MM.1S (cell line): ENCODE measurements around the gene TSPEAR.
A peak's percentile ranks its signal among the peaks of the same experiment; 100 is the strongest.

Experiments
- EZH2 ChIP-seq: fragments of 300-600 bp; sonication (generic); optimal IDR thresholded peaks from 2 replicates; pipeline ENCODE3; 2017; ENCODE audit warnings: low read depth, mild to moderate bottlenecking, antibody characterized with exemption, low read length, mixed read lengths
- TF ChIP-seq, protein P1 (sequence below): fragments of 300-600 bp; sonication (generic); IDR thresholded peaks from 2 replicates; pipeline ENCODE4 v1.5.1; 2016; ENCODE audit warnings: antibody characterized with exemption, low read length, mixed read lengths

DNA sequence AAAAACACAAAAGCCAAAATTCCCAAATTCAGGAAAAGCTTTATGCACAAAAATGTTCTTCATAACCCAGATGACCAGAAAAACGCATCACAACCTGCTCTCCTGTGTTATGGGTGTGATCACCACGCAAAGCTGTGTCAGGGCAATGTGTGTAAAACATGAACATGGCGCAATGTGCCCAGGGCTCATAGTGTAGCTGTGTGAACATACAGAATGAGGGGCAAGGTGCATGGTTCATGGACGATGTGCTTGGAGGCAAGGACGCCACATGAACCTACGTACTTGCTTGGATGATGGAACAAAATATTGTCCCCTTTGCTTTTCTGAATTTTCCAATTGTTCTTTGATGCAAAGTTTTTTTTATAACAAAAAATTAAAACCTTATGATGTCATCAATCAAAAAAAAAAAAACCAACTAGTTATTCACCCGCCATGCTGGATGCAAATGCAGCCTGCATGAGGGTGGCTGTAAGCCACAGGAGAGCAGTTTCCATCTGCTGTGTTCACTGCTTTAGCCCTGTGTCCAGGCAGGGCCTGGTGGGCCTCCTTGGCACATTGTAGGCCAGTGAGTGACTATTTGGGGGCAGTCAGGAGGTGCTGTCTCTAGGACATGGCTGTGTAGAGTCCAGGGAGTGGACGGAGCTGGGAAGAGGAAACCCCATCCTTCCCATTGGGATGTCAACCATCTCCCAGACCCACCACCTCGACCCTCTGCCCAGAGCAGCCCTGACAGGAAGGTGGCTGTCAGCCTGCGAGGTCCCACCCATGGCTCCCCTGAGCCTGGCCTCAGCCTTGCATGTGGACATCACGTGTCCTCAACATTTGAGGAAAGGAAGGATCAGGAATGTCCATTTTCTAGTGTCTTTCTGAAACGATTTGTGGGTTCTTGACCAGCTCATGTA, 185.0 kb downstream of the TSPEAR start:
- TF ChIP-seq, protein P1, sequence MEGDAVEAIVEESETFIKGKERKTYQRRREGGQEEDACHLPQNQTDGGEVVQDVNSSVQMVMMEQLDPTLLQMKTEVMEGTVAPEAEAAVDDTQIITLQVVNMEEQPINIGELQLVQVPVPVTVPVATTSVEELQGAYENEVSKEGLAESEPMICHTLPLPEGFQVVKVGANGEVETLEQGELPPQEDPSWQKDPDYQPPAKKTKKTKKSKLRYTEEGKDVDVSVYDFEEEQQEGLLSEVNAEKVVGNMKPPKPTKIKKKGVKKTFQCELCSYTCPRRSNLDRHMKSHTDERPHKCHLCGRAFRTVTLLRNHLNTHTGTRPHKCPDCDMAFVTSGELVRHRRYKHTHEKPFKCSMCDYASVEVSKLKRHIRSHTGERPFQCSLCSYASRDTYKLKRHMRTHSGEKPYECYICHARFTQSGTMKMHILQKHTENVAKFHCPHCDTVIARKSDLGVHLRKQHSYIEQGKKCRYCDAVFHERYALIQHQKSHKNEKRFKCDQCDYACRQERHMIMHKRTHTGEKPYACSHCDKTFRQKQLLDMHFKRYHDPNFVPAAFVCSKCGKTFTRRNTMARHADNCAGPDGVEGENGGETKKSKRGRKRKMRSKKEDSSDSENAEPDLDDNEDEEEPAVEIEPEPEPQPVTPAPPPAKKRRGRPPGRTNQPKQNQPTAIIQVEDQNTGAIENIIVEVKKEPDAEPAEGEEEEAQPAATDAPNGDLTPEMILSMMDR, result no peak
- peak; percentile 6 for TF ChIP-seq EZH2
